RKO (cell line): ENCODE results near the gene SRCAP.

ENCODE experiments used
- DNase-seq: peaks from one replicate; pipeline ENCODE4 v3.0.0-alpha.2; 2016; ENCODE audit warnings: low spot score

Gene SRCAP

GRCh38 chr16:30760001-30760559 is 61.1 kb downstream of the SRCAP start:
- peak; percentile 30 for DNase-seq

- DNase-seq = no peak
These were observed 61.8 kb downstream of the SRCAP start for GRCh38 chr16:30760577-30761426.

GRCh38 chr16:30761427-30761927 is 62.5 kb downstream of the SRCAP start:
- peak; percentile 67 for DNase-seq

- peak; percentile 99 for DNase-seq
These were observed 63.2 kb downstream of the SRCAP start, which contains the start of the genes CFAP119 and RNF40 for GRCh38 chr16:30761928-30762902. Gene CFAP119, minus strand, starts transcription at chr16:30762062. Its CDS starts 314 bp downstream, at chr16:30761748. Gene RNF40, plus strand, starts transcription at chr16:30762322. Its CDS starts 224 bp downstream, at chr16:30762546.

GRCh38 chr16:30762991-30763725 is 64.2 kb downstream of the SRCAP start:
- no peak for DNase-seq

- no peak for DNase-seq
These were observed 65.1 kb downstream of the SRCAP start for GRCh38 chr16:30764086-30764485.

GRCh38 chr16:30764816-30765465 is 66.0 kb downstream of the SRCAP start:
- no peak for DNase-seq

GRCh38 chr16:30766206-30766932 is 67.4 kb downstream of the SRCAP start:
- no peak for DNase-seq

GRCh38 chr16:30766933-30767284 is 67.9 kb downstream of the SRCAP start:
- DNase-seq = no peak

- DNase-seq = no peak
These were observed 68.9 kb downstream of the SRCAP start for GRCh38 chr16:30767767-30768465.

- DNase-seq = no peak
These were observed 69.7 kb downstream of the SRCAP start for GRCh38 chr16:30768583-30769181.

- DNase-seq = no peak
These were observed 70.6 kb downstream of the SRCAP start for GRCh38 chr16:30769379-30770089.

- peak; percentile 47 for DNase-seq
These were observed 72.8 kb downstream of the SRCAP start for GRCh38 chr16:30771726-30772125.

GRCh38 chr16:30773826-30774225 is 74.9 kb downstream of the SRCAP start:
- DNase-seq = no peak

GRCh38 chr16:30774367-30775130 is 75.6 kb downstream of the SRCAP start:
- no peak for DNase-seq

GRCh38 chr16:30775131-30775391 is 76.1 kb downstream of the SRCAP start:
- no peak for DNase-seq

- DNase-seq = peak; percentile 93
These were observed 76.6 kb downstream of the SRCAP start for GRCh38 chr16:30775392-30776188.
